Measurements from ENCODE around the gene PSTK. TPM values are rescaled to one million over a fixed set of nuclear protein-coding genes. Genes with fewer than 3 reads are reported as not detected.

The PSTK gene
- total and polyA plus RNA-seq, 10 donors = 1.2 to 4.9 (median 2.7) TPM

Other genes with a start within 250 kb of the PSTK start
- gene CUZD1, start 134.5 kb upstream of the PSTK start, total RNA-seq = 1 to 10 TPM; 1.2 to 2.5 (median 1.8) TPM
- gene CUZD1, start 134.5 kb upstream of the PSTK start, polyA plus RNA-seq = 1 to 10 TPM; 1.1 to 2.4 (median 1.9) TPM
- gene FAM24B, start 100.8 kb upstream of the PSTK start, total RNA-seq = 1 to 10 TPM; 2.8 to 8.5 (median 6.0) TPM
- 1 to 10 TPM; 5.2 to 8.2 (median 5.4) TPM for gene FAM24B, start 100.8 kb upstream of the PSTK start, polyA plus RNA-seq
- gene FAM24A, start 69.8 kb upstream of the PSTK start, total RNA-seq = not detected
- not detected for gene FAM24A, start 69.8 kb upstream of the PSTK start, polyA plus RNA-seq
- 10 to 100 TPM in 1 of 7 donors, 1 to 10 TPM in 6; 6.6 to 10.2 (median 8.8) TPM for gene C10orf88, start 26.2 kb upstream of the PSTK start, total RNA-seq
- 1 to 10 TPM; 4.7 to 6.4 (median 6.3) TPM for gene C10orf88, start 26.2 kb upstream of the PSTK start, polyA plus RNA-seq
- 10 to 100 TPM; 13.9 to 26.7 (median 19.8) TPM for gene IKZF5, start 28.4 kb downstream of the PSTK start, total RNA-seq
- gene IKZF5, start 28.4 kb downstream of the PSTK start, polyA plus RNA-seq = 10 to 100 TPM in 2 of 3 donors, 1 to 10 TPM in 1; 8.9 to 11.7 (median 10.1) TPM
- 10 to 100 TPM; 11.8 to 23.9 (median 15.5) TPM for gene ACADSB, start 28.6 kb downstream of the PSTK start, total RNA-seq
- gene ACADSB, start 28.6 kb downstream of the PSTK start, polyA plus RNA-seq = 1 to 10 TPM; 5.1 to 6.3 (median 5.9) TPM
- gene HMX3, start 155.6 kb downstream of the PSTK start, total RNA-seq = not detected
- gene HMX3, start 155.6 kb downstream of the PSTK start, polyA plus RNA-seq = not detected
- gene HMX2, start 167.7 kb downstream of the PSTK start, total RNA-seq = not detected
- gene HMX2, start 167.7 kb downstream of the PSTK start, polyA plus RNA-seq = under 1 TPM in 1 of 3 donors, not detected in 2; 0.08 TPM
- 100 to 1,000 TPM in 4 of 7 donors, 10 to 100 TPM in 3; 94.2 to 193 (median 111) TPM for gene BUB3, start 174.0 kb downstream of the PSTK start, total RNA-seq
- 10 to 100 TPM; 33.7 to 65.1 (median 62.2) TPM for gene BUB3, start 174.0 kb downstream of the PSTK start, polyA plus RNA-seq